GM23338 (cell line): ENCODE data around the gene ASXL2. TPM values are rescaled to one million over a fixed set of nuclear protein-coding genes. Genes with fewer than 3 reads are reported as not detected.

ENCODE experiments used
- ATAC-seq: fragments of 200-7000 bp; cut with Tn5 transposase; 3 replicates; pipeline ENCODE4 v1.9.1; 2020
- DNase-seq: peaks from one replicate; pipeline ENCODE4 v3.0.0-alpha.2; 2015; ENCODE audit warnings: low spot score
- H2AFZ ChIP-seq: fragments of 200-600 bp; sonication (generic); 2 replicates; pipeline ENCODE4 v1.8.0; 2016; ENCODE audit warnings: antibody characterized with exemption, mild to moderate bottlenecking, moderate library complexity
- H3F3A ChIP-seq: fragments of 200-600 bp; sonication (generic); replicated peaks from 2 replicates; pipeline ENCODE4 v1.8.0; 2017; ENCODE audit warnings: antibody characterized with exemption, mixed run types, low read depth
- H3K27ac ChIP-seq: fragments of 200-600 bp; sonication (generic); 2 replicates; pipeline ENCODE4 v1.6.1; 2016; ENCODE audit warnings: low read depth
- H3K27me3 ChIP-seq: fragments of 200-600 bp; sonication (generic); 2 replicates; pipeline ENCODE4 v1.8.0; 2016; ENCODE audit warnings: mild to moderate bottlenecking, mixed run types, moderate library complexity; ENCODE audit not compliant: insufficient read depth
- H3K36me3 ChIP-seq: fragments of 200-600 bp; sonication (generic); 2 replicates; pipeline ENCODE4 v1.8.0; 2016; ENCODE audit warnings: mild to moderate bottlenecking; ENCODE audit not compliant: insufficient read depth
- H3K4me1 ChIP-seq: fragments of 200-600 bp; sonication (generic); 2 replicates; pipeline ENCODE4 v1.8.0; 2016; ENCODE audit warnings: mild to moderate bottlenecking, moderate library complexity; ENCODE audit not compliant: insufficient read depth
- H3K4me2 ChIP-seq: fragments of 200-600 bp; sonication (generic); 2 replicates; pipeline ENCODE4 v1.7.1; 2017; ENCODE audit warnings: mixed run types
- H3K4me3 ChIP-seq: fragments of 200-600 bp; sonication (generic); 2 replicates; pipeline ENCODE4 v1.6.1; 2016; ENCODE audit warnings: mixed run types
- H3K79me2 ChIP-seq: fragments of 200-600 bp; sonication (generic); replicated peaks from 2 replicates; pipeline ENCODE4 v1.8.0; 2017; ENCODE audit warnings: mild to moderate bottlenecking; ENCODE audit not compliant: insufficient read depth
- H3K9me2 ChIP-seq: fragments of 200-600 bp; sonication (generic); 2 replicates; pipeline ENCODE4 v1.8.0; 2017; ENCODE audit not compliant: insufficient read depth
- H4K20me1 ChIP-seq: fragments of 200-600 bp; sonication (generic); replicated peaks from 2 replicates; pipeline ENCODE4 v1.8.0; 2017; ENCODE audit warnings: mild to moderate bottlenecking; ENCODE audit not compliant: insufficient read depth
- H3K27ac Mint-ChIP-seq: 2 replicates; pipeline ENCODE4 v1.8.0; 2020; ENCODE audit warnings: inconsistent platforms, mild to moderate bottlenecking, moderate library complexity, mixed read lengths
- H3K27me3 Mint-ChIP-seq: 3 replicates; pipeline ENCODE4 v1.8.0; 2022; ENCODE audit warnings: low read depth, mild to moderate bottlenecking, moderate library complexity, mixed read lengths, inconsistent platforms; ENCODE audit not compliant: insufficient read depth, poor library complexity
- H3K36me3 Mint-ChIP-seq: 3 replicates; pipeline ENCODE4 v1.8.0; 2021; ENCODE audit warnings: low read depth, mild to moderate bottlenecking, inconsistent platforms, moderate library complexity, mixed read lengths
- H3K4me1 Mint-ChIP-seq: 3 replicates; pipeline ENCODE4 v1.8.0; 2020; ENCODE audit warnings: mild to moderate bottlenecking, inconsistent platforms, mixed read lengths
- H3K4me3 Mint-ChIP-seq: 3 replicates; pipeline ENCODE4 v1.8.0; 2021; ENCODE audit warnings: moderate library complexity, mild to moderate bottlenecking, inconsistent platforms, mixed read lengths
- H3K9me3 Mint-ChIP-seq: 3 replicates; pipeline ENCODE4 v1.8.0; 2020; ENCODE audit warnings: moderate library complexity, mild to moderate bottlenecking, inconsistent platforms, mixed read lengths
- CREB1 ChIP-seq: fragments of 250-450 bp; sonication (Bioruptor Pico); IDR thresholded peaks from 2 replicates; pipeline ENCODE4 v1.5.0; 2020; ENCODE audit warnings: low read depth, mild to moderate bottlenecking, moderate library complexity
- ETS1 ChIP-seq: IDR thresholded peaks from 2 replicates; pipeline ENCODE4 v1.6.1; 2016; ENCODE audit warnings: antibody characterized with exemption
- EZH2 ChIP-seq: fragments of 200-600 bp; sonication (generic); IDR thresholded peaks from one replicate; pipeline ENCODE4 v1.8.0; 2017; ENCODE audit warnings: antibody characterized with exemption, mild to moderate bottlenecking, low read depth; ENCODE audit not compliant: unreplicated experiment
- EZH2phosphoT487 ChIP-seq: fragments of 200-600 bp; sonication (generic); IDR thresholded peaks from one replicate; pipeline ENCODE4 v1.8.1; 2018; ENCODE audit warnings: antibody characterized with exemption; ENCODE audit not compliant: unreplicated experiment
- POLR2AphosphoS5 ChIP-seq: IDR thresholded peaks from 2 replicates; pipeline ENCODE4 v1.6.1; 2016; ENCODE audit warnings: antibody characterized with exemption, low read depth
- ZNF114 ChIP-seq: fragments of 250-450 bp; sonication (Bioruptor Pico); IDR thresholded peaks from 2 replicates; pipeline ENCODE4 v1.5.0; 2020; ENCODE audit warnings: mild to moderate bottlenecking, moderate library complexity
- ZNF331 ChIP-seq: fragments of 250-450 bp; sonication (Bioruptor Pico); IDR thresholded peaks from 2 replicates; pipeline ENCODE4 v1.5.0; 2020; ENCODE audit warnings: low read depth, mild to moderate bottlenecking, moderate library complexity
- polyA plus RNA-seq: library from polyadenylated mRNA; unstranded; fragments of >200 nt; fragmentation: Nextera tagmentation; extraction: Ambion mirVana; gene quantifications from 2 replicates; pipeline ENCODE4 v1.2.1, GENCODE V29; 2016
- total RNA-seq: library from RNA; depleted of rRNA; stranded (reverse); fragments of >200 nt; shearing (Covaris generic); gene quantifications from 2 replicates; pipeline ENCODE4 v1.2.3, GENCODE V29; 2014
- TF ChIP-seq, protein P1 (sequence below): IDR thresholded peaks from one replicate; pipeline ENCODE4 v1.6.1; 2018; ENCODE audit warnings: antibody characterized with exemption; ENCODE audit not compliant: unreplicated experiment
- TF ChIP-seq, protein P2 (sequence below), 2 experiments: fragments of 200-600 bp in 1 of 2; sonication (generic) in 1 of 2; conservative IDR thresholded peaks; 2 replicates each; pipeline versions ENCODE4 v1.5.1 to v1.6.1; 2016 to 2017; ENCODE audit warnings: antibody characterized with exemption in 2 of 2, low read depth in 2 of 2, mild to moderate bottlenecking in 2 of 2, moderate library complexity in 1 of 2
- TF ChIP-seq, protein P3 (sequence below): fragments of 250-450 bp; sonication (Bioruptor Pico); IDR thresholded peaks from 2 replicates; pipeline ENCODE4 v1.5.0; 2020; ENCODE audit warnings: mild to moderate bottlenecking, moderate library complexity

The ASXL2 gene
- total and polyA plus RNA-seq, 2 experiments from 2014 or later = 7.0 to 21.8 TPM

DNA sequence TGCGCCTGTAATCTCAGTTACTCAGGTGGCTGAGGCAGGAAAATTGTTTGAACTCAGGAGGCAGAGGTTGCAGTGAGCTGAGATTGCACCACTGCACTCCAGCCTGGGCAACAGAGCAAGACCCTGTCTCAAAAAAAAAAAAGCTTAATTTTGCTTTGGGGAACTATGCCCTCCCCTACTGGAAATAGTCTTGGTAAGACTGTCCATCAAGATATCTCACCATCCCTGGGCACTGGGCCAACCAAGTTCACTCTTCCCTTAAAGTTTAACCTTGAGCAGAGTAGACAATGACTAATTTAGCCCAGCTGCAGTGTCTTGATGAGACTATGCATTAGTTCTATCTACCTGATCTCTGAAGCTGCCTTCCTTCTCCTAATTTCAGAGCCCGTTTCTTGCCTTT lies 44.7 kb downstream of the ASXL2 start:
- H3K4me1 Mint-ChIP-seq = peaks cover 4% of the 10 kb centered on the region; the same call in 1 of the 3 replicates
- DNase-seq = no peak
- Histone ChIP-seq H3F3A (no peaks in the 10 kb centered on the region), H4K20me1 (peaks cover 10% of the 10 kb centered on the region), H3K4me3 (no peak overlapping the region), H3K27me3 (no peaks in the 10 kb centered on the region), H3K4me2 (no peak overlapping the region), H3K27ac (no peak overlapping the region), H3K79me2 (peaks cover 62% of the 10 kb centered on the region; the same call in 1 of the 2 replicates), H3K4me1 (no peaks in the 10 kb centered on the region), H3K9me2 (no peaks in the 10 kb centered on the region), H2AFZ (no peak overlapping the region), H3K36me3 (no peaks in the 10 kb centered on the region)
- H3K27ac Mint-ChIP-seq = no peak overlapping the region
- H3K9me3 Mint-ChIP-seq = peaks cover 10% of the 10 kb centered on the region
- ATAC-seq = no peak
- H3K36me3 Mint-ChIP-seq = peaks cover 34% of the 10 kb centered on the region
- TF ChIP-seq, protein P1, sequence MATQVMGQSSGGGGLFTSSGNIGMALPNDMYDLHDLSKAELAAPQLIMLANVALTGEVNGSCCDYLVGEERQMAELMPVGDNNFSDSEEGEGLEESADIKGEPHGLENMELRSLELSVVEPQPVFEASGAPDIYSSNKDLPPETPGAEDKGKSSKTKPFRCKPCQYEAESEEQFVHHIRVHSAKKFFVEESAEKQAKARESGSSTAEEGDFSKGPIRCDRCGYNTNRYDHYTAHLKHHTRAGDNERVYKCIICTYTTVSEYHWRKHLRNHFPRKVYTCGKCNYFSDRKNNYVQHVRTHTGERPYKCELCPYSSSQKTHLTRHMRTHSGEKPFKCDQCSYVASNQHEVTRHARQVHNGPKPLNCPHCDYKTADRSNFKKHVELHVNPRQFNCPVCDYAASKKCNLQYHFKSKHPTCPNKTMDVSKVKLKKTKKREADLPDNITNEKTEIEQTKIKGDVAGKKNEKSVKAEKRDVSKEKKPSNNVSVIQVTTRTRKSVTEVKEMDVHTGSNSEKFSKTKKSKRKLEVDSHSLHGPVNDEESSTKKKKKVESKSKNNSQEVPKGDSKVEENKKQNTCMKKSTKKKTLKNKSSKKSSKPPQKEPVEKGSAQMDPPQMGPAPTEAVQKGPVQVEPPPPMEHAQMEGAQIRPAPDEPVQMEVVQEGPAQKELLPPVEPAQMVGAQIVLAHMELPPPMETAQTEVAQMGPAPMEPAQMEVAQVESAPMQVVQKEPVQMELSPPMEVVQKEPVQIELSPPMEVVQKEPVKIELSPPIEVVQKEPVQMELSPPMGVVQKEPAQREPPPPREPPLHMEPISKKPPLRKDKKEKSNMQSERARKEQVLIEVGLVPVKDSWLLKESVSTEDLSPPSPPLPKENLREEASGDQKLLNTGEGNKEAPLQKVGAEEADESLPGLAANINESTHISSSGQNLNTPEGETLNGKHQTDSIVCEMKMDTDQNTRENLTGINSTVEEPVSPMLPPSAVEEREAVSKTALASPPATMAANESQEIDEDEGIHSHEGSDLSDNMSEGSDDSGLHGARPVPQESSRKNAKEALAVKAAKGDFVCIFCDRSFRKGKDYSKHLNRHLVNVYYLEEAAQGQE = no peak
- TF ChIP-seq EZH2 = no peak
- no peak for TF ChIP-seq EZH2phosphoT487
- TF ChIP-seq ZNF331 (CRISPR knock-in tag) = no peak
- TF ChIP-seq ETS1 = no peak
- TF ChIP-seq, protein P2, sequence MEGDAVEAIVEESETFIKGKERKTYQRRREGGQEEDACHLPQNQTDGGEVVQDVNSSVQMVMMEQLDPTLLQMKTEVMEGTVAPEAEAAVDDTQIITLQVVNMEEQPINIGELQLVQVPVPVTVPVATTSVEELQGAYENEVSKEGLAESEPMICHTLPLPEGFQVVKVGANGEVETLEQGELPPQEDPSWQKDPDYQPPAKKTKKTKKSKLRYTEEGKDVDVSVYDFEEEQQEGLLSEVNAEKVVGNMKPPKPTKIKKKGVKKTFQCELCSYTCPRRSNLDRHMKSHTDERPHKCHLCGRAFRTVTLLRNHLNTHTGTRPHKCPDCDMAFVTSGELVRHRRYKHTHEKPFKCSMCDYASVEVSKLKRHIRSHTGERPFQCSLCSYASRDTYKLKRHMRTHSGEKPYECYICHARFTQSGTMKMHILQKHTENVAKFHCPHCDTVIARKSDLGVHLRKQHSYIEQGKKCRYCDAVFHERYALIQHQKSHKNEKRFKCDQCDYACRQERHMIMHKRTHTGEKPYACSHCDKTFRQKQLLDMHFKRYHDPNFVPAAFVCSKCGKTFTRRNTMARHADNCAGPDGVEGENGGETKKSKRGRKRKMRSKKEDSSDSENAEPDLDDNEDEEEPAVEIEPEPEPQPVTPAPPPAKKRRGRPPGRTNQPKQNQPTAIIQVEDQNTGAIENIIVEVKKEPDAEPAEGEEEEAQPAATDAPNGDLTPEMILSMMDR (conservative IDR thresholded peaks at IDR 0.05; ENCODE audit: low read depth in 2 of 2) = no peak
- TF ChIP-seq, protein P3, sequence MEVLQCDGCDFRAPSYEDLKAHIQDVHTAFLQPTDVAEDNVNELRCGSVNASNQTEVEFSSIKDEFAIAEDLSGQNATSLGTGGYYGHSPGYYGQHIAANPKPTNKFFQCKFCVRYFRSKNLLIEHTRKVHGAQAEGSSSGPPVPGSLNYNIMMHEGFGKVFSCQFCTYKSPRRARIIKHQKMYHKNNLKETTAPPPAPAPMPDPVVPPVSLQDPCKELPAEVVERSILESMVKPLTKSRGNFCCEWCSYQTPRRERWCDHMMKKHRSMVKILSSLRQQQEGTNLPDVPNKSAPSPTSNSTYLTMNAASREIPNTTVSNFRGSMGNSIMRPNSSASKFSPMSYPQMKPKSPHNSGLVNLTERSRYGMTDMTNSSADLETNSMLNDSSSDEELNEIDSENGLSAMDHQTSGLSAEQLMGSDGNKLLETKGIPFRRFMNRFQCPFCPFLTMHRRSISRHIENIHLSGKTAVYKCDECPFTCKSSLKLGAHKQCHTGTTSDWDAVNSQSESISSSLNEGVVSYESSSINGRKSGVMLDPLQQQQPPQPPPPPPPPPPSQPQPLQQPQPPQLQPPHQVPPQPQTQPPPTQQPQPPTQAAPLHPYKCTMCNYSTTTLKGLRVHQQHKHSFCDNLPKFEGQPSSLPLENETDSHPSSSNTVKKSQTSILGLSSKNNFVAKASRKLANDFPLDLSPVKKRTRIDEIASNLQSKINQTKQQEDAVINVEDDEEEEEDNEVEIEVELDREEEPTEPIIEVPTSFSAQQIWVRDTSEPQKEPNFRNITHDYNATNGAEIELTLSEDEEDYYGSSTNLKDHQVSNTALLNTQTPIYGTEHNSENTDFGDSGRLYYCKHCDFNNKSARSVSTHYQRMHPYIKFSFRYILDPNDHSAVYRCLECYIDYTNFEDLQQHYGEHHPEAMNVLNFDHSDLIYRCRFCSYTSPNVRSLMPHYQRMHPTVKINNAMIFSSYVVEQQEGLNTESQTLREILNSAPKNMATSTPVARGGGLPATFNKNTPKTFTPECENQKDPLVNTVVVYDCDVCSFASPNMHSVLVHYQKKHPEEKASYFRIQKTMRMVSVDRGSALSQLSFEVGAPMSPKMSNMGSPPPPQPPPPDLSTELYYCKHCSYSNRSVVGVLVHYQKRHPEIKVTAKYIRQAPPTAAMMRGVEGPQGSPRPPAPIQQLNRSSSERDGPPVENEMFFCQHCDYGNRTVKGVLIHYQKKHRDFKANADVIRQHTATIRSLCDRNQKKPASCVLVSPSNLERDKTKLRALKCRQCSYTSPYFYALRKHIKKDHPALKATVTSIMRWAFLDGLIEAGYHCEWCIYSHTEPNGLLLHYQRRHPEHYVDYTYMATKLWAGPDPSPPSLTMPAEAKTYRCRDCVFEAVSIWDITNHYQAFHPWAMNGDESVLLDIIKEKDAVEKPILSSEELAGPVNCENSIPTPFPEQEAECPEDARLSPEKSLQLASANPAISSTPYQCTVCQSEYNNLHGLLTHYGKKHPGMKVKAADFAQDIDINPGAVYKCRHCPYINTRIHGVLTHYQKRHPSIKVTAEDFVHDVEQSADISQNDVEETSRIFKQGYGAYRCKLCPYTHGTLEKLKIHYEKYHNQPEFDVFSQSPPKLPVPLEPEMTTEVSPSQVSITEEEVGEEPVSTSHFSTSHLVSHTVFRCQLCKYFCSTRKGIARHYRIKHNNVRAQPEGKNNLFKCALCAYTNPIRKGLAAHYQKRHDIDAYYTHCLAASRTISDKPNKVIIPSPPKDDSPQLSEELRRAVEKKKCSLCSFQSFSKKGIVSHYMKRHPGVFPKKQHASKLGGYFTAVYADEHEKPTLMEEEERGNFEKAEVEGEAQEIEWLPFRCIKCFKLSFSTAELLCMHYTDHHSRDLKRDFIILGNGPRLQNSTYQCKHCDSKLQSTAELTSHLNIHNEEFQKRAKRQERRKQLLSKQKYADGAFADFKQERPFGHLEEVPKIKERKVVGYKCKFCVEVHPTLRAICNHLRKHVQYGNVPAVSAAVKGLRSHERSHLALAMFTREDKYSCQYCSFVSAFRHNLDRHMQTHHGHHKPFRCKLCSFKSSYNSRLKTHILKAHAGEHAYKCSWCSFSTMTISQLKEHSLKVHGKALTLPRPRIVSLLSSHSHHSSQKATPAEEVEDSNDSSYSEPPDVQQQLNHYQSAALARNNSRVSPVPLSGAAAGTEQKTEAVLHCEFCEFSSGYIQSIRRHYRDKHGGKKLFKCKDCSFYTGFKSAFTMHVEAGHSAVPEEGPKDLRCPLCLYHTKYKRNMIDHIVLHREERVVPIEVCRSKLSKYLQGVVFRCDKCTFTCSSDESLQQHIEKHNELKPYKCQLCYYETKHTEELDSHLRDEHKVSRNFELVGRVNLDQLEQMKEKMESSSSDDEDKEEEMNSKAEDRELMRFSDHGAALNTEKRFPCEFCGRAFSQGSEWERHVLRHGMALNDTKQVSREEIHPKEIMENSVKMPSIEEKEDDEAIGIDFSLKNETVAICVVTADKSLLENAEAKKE = no peak
- TF ChIP-seq ZNF114 (CRISPR knock-in tag) = no peak
- no peak for TF ChIP-seq CREB1
- TF ChIP-seq POLR2AphosphoS5 = no peak
- H3K27me3 Mint-ChIP-seq = peaks cover 1% of the 10 kb centered on the region
- H3K4me3 Mint-ChIP-seq = no peak overlapping the region
